NCI-H1092 treated with DMSO at 0.1 percent for 48 hours (cell line): ENCODE data around the gene TOR1B.

Experiments used
- DNase-seq: peaks from one replicate; lab custom pipeline; 2025; lab: John Stamatoyannopoulos, UW

The TOR1B gene

DNA sequence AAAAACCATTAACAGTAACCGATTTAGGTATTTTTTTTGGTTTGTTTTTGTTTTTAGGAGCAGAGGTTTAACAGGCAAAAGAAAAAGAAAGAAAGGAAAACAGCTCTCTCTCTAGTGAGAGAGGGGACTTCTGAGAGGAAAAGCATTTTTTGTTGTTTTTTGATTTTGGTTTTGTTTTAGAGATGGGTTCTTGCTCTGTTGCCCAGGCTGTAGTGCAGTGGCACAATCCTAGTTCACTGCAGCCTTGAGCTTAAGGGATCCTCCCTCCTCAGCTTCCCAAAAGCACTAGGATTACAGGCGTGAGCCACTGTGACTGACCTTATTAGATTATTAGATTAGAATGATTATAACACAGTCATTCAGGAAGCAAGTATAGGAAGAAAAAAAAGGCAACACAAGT, 42.4 kb downstream of the TOR1B start:
- DNase-seq = no peak

- no peak for DNase-seq
Measured at GRCh38 chr9:129848712-129849441, 45.9 kb downstream of the TOR1B start.

DNA sequence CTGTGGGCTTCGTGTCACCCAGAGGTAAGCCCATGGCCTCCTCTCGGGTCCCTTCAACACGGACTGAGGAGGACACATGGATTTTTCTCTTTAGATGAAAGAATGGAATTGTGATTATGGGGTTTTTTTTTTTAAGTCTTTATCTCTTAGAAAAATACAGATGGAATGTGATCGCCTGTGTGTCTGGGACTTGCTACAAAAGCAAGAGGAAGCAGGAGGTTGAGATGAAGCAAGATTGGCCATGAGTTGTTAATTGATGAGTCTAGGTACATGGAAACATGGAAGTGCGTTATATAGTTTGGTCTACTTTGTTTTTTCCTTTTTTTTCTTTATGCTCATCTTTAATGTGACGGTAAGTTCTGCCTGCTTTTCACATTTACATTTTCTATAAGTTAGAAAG, 46.9 kb downstream of the TOR1B start:
- no peak for DNase-seq

- no peak for DNase-seq
Measured at GRCh38 chr9:129850821-129851550, 48.0 kb downstream of the TOR1B start.

GRCh38 chr9:129851821-129852220, 48.8 kb downstream of the TOR1B start:
- no peak for DNase-seq

GRCh38 chr9:129852579-129852978, 49.6 kb downstream of the TOR1B start:
- no peak for DNase-seq

- no peak for DNase-seq
Measured at GRCh38 chr9:129853614-129854013, 50.6 kb downstream of the TOR1B start.

DNA sequence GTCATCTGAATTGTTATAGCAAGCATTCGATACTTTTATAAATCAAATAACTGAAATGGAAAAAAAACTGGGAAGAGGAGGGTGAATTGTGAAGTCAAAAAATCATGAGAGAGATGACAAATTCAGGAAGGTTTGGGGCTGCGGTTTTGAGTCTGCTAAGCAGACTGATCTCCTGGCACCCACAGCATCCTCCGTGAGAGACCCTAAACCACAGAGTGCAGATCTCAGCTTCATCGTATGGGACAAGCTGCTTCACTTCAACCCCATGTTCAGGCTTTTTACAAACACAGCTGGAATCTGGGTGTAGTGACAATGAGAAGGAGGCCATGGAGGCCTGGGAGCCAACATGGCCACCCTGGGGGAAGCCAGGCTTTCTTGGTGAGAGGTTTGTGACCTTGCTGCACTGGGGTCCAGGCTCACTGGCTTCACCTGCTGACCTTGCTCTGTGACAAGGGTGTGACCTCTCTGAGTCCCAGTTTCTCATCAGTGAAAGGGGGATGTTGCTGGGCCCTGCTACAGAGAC, 51.7 kb downstream of the TOR1B start:
- DNase-seq = no peak

DNA sequence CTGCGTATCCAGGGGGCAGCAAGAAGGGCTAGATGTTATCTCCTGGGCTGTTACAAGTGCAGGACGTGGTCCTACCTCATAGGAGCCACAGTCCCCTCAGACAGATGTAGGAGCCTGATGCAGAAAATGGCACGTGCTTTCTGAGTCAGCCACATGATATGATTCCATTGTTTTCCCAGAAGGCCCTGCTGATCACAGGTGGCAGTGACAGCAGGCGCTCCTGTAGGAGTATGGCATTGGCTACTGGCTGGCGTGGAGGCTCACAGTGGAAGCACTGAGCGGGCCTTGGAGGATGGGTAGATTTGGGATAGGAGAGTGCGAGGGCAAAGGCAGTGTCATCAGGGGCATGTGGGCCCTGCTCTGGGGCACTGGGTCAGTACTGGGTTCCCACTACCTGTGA, 54.2 kb downstream of the TOR1B start:
- DNase-seq = no peak

DNA sequence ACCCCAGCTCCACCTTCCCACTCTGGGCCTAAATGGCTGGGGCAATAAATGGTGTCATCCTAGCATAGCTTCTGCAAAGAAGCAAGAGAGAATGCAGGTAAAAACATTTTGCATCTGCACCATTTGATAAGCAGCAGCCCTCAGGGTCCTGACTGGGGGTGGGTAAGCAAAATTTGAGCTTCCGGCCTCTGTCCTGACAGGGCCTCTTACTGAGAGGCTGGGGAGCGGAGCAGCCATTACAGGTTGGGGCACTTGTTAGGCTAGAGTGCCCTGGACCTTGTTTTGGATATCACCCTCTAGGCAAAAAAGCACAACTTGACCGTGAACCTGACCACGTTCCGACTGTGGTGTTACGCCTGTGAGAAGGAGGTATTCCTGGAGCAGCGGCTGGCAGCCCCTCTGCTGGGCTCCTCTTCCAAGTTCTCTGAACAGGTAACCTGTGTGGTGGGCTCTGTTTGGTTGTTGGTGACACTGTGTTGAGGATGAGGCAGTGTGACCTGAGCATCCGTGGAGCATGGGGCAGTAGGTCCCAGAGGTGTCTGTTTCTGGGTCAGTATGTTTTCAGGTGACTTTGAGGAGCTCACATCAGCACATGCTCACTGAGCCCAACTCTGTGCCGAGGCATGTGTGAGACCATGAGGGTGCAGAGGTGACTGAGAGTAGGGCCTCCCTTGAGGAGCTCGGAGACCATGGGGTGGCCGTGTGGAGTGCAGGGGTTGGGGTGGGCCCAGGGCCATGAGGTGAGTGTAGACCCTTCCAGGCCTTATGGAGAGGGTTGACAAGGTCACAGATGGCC, 55.4 kb downstream of the TOR1B start:
- no peak for DNase-seq
